Prostate gland (tissue), 2 donors: ENCODE results near the gene RAI1.

Experiments
- CTCF ChIP-seq, 4 experiments: fragments of 200-600 bp in 2 of 4; fragments of 450-650 bp in 2 of 4; sonication (generic) in 2 of 4; IDR thresholded peaks; 1 replicate in 3 of 4; 2 replicates in 1 of 4; pipeline ENCODE4 v1.5.1; 2016 to 2019; ENCODE audit warnings: antibody characterized with exemption in 4 of 4, mild to moderate bottlenecking in 2 of 4, moderate library complexity in 2 of 4
- POLR2A ChIP-seq: fragments of 450-650 bp; IDR thresholded peaks from one replicate; pipeline ENCODE4 v1.6.1; 2016; ENCODE audit warnings: antibody characterized with exemption, mild to moderate bottlenecking

- TF ChIP-seq POLR2A (no peak), CTCF (IDR thresholded peaks at IDR 0.05) (no peak)
These were observed 69.6 kb downstream of the RAI1 start for GRCh38 chr17:17750881-17751280.
